Naive thymus-derived CD4-positive, alpha-beta T cell (primary cell): ENCODE measurements around the gene DIAPH1. TPM values are rescaled to one million over a fixed set of nuclear protein-coding genes. Genes with fewer than 3 reads are reported as not detected.

Experiments used
- ATAC-seq: fragments of 150-1000 bp; cut with Tn5 transposase; 2 replicates; pipeline ENCODE4 v1.10.0; 2021; ENCODE audit warnings: mild to moderate bottlenecking, moderate library complexity
- CTCF ChIA-PET: fragments of 350-600 bp; sonication (Branson Sonifier 250); formaldehyde crosslinking; loops from one replicate; lab custom pipeline; 2021; ENCODE audit warnings: antibody characterized with exemption; lab: Charles Lee
- POLR2A ChIA-PET: fragments of 350-600 bp; sonication (Branson Sonifier 250); formaldehyde crosslinking; loops from one replicate; lab custom pipeline; 2021; ENCODE audit warnings: antibody characterized with exemption, inconsistent platforms; lab: Charles Lee
- DNase-seq, 9 donors: peaks; one replicate each; pipeline versions ENCODE4 v3.0.0 to v3.0.0-alpha.2; 2020 to 2022; ENCODE audit warnings: mixed read lengths in 1 of 9
- H3K27ac ChIP-seq: one replicate; pipeline ENCODE4 v1.7.0; 2013; ENCODE audit warnings: mild to moderate bottlenecking, low read depth, low read length, moderate library complexity
- H3K27me3 ChIP-seq, 2 donors: one replicate each; pipeline ENCODE4 v1.7.0; 2013; ENCODE audit warnings: low read length in 2 of 2, mild to moderate bottlenecking in 2 of 2, moderate library complexity in 2 of 2; ENCODE audit not compliant: control insufficient read depth in 2 of 2, insufficient read depth in 2 of 2
- H3K36me3 ChIP-seq, 3 experiments: 1 replicate in 2 of 3; 2 replicates in 1 of 3; pipeline ENCODE4 v1.7.0; 2013; ENCODE audit warnings: low read length in 3 of 3, mild to moderate bottlenecking in 3 of 3, moderate library complexity in 1 of 3; ENCODE audit not compliant: insufficient read depth in 3 of 3, control insufficient read depth in 2 of 3
- H3K4me1 ChIP-seq, 2 donors: one replicate each; pipeline ENCODE4 v1.7.0; 2013; ENCODE audit warnings: low read length in 2 of 2, mild to moderate bottlenecking in 2 of 2, moderate library complexity in 1 of 2; ENCODE audit not compliant: control insufficient read depth in 2 of 2, insufficient read depth in 2 of 2
- H3K4me3 ChIP-seq: 2 replicates; pipeline ENCODE4 v1.7.0; 2013; ENCODE audit warnings: mild to moderate bottlenecking, low read length
- H3K9me3 ChIP-seq, 3 experiments: 1 replicate in 2 of 3; 2 replicates in 1 of 3; pipeline ENCODE4 v1.7.0; 2013; ENCODE audit warnings: low read length in 3 of 3; ENCODE audit not compliant: control insufficient read depth in 2 of 3
- H3K27ac Mint-ChIP-seq, 9 donors: one replicate each; pipeline ENCODE4 v1.8.0; 2020 to 2022; ENCODE audit warnings: mixed read lengths in 9 of 9, mild to moderate bottlenecking in 8 of 9, moderate library complexity in 5 of 9, inconsistent platforms in 2 of 9
- H3K27me3 Mint-ChIP-seq, 5 donors: one replicate each; pipeline ENCODE4 v1.8.0; 2021 to 2022; ENCODE audit warnings: mixed read lengths in 5 of 5, mild to moderate bottlenecking in 1 of 5
- H3K36me3 Mint-ChIP-seq, 5 donors: one replicate each; pipeline ENCODE4 v1.8.0; 2020 to 2022; ENCODE audit warnings: mixed read lengths in 5 of 5, mild to moderate bottlenecking in 3 of 5, inconsistent platforms in 1 of 5
- H3K4me1 Mint-ChIP-seq, 7 donors: one replicate each; pipeline ENCODE4 v1.8.0; 2020 to 2022; ENCODE audit warnings: mixed read lengths in 7 of 7, mild to moderate bottlenecking in 3 of 7, inconsistent platforms in 1 of 7
- H3K4me3 Mint-ChIP-seq, 10 donors: one replicate each; pipeline ENCODE4 v1.8.0; 2020 to 2022; ENCODE audit warnings: mild to moderate bottlenecking in 10 of 10, mixed read lengths in 10 of 10, moderate library complexity in 6 of 10, inconsistent platforms in 2 of 10
- H3K9me3 Mint-ChIP-seq, 11 donors: one replicate each; pipeline ENCODE4 v1.8.0; 2020 to 2022; ENCODE audit warnings: mixed read lengths in 11 of 11, mild to moderate bottlenecking in 4 of 11, inconsistent platforms in 1 of 11, moderate library complexity in 1 of 11
- intact Hi-C, 2 donors: fragments of 100-400 bp; cut with micrococcal nuclease; formaldehyde crosslinking; loops; one replicate each; pipeline ENCODE4 v1.15.1; 2023
- polyA plus RNA-seq, 2 donors: library from polyadenylated mRNA; unstranded; fragments of 300-500 nt; fragmentation: Illumina TruSeq; gene quantifications; one replicate each; pipeline ENCODE4 v1.2.3, GENCODE V29; 2021
- total RNA-seq, 6 experiments: library from RNA in 5 of 6; stranded (reverse) in 5 of 6; gene quantifications; 1 replicate in 5 of 6; 2 replicates in 1 of 6; pipeline ENCODE4 v1.2.3 and lab custom pipeline; 2021 to 2026

The DIAPH1 gene
- total and polyA plus RNA-seq, 7 experiments from 2014 or later = 89.7 to 278 (median 172) TPM

- DNase-seq (no peak), ATAC-seq (no peak)
- H3K9me3 Mint-ChIP-seq = no peaks in the 10 kb centered on the region
- Histone ChIP-seq H3K27me3 (no peaks in the 10 kb centered on the region), H3K9me3 (no peaks in the 10 kb centered on the region), H3K4me1 (peaks cover 0 to under 1% of the 10 kb centered on the region in 2 donors), H3K4me3 (no peak overlapping the region), H3K27ac (no peak overlapping the region), H3K36me3 (no peaks in the 10 kb centered on the region)
- POLR2A ChIA-PET = no interaction called here
- peaks cover 9 to 14% (median 10%) of the 10 kb centered on the region in 7 donors for H3K4me1 Mint-ChIP-seq
- peaks cover 0 to 3% (median 0%) of the 10 kb centered on the region in 5 donors for H3K36me3 Mint-ChIP-seq
- no peak overlapping the region for H3K27ac Mint-ChIP-seq
- H3K27me3 Mint-ChIP-seq = peaks cover 0 to 7% (median 0%) of the 10 kb centered on the region in 5 donors
- no peak overlapping the region for H3K4me3 Mint-ChIP-seq
- intact Hi-C loops = no loop called here
- CTCF ChIA-PET = interaction anchor here (0.9 to 2.9 kb wide), 2 partner anchors 16 to 88 kb away, joined by 3 to 9 read pairs; partner anchors contain the start of gene PCDHGA11
Observed at GRCh38 chr5:141508440-141508797, 110.4 kb downstream of the DIAPH1 start.

- no peak for ATAC-seq
- ChIA-PET CTCF (interaction anchor here (0.5 to 2.9 kb wide), 3 partner anchors 17 to 336 kb away, joined by 3 to 9 read pairs (median 3); partner anchors contain the start of gene PCDHGA11), POLR2A (no interaction called here)
- Histone ChIP-seq H3K36me3 (no peaks in the 10 kb centered on the region), H3K4me3 (no peak overlapping the region), H3K9me3 (no peaks in the 10 kb centered on the region), H3K27me3 (no peaks in the 10 kb centered on the region), H3K4me1 (no peaks in the 10 kb centered on the region), H3K27ac (no peak overlapping the region)
- DNase-seq = no peak
- Mint-ChIP-seq H3K9me3 (no peaks in the 10 kb centered on the region), H3K27ac (no peak overlapping the region), H3K36me3 (no peaks in the 10 kb centered on the region), H3K4me1 (peaks cover 3 to 9% (median 3%) of the 10 kb centered on the region in 7 donors), H3K27me3 (peaks cover 0 to 7% (median 0%) of the 10 kb centered on the region in 5 donors), H3K4me3 (no peak overlapping the region)
- intact Hi-C loops = no loop called here
Observed at GRCh38 chr5:141507387-141508091, 111.3 kb downstream of the DIAPH1 start.

GRCh38 chr5:141506381-141507155 is 112.2 kb downstream of the DIAPH1 start:
- no peaks in the 10 kb centered on the region for H3K9me3 Mint-ChIP-seq
- Histone ChIP-seq H3K9me3 (no peaks in the 10 kb centered on the region), H3K36me3 (no peaks in the 10 kb centered on the region), H3K4me1 (no peaks in the 10 kb centered on the region), H3K27ac (no peak overlapping the region), H3K4me3 (no peak overlapping the region), H3K27me3 (no peaks in the 10 kb centered on the region)
- H3K27ac Mint-ChIP-seq = no peak overlapping the region
- intact Hi-C loops = no loop called here
- no peak for ATAC-seq
- peaks cover 0 to 12% (median 4%) of the 10 kb centered on the region in 5 donors for H3K27me3 Mint-ChIP-seq
- H3K4me1 Mint-ChIP-seq = peaks cover 0 to 5% (median 2%) of the 10 kb centered on the region in 7 donors
- ChIA-PET CTCF (no interaction called here), POLR2A (no interaction called here)
- no peak overlapping the region for H3K4me3 Mint-ChIP-seq
- no peak for DNase-seq
- no peaks in the 10 kb centered on the region for H3K36me3 Mint-ChIP-seq

GRCh38 chr5:141504216-141504615 is 114.6 kb downstream of the DIAPH1 start:
- no peak for DNase-seq
- no peaks in the 10 kb centered on the region for H3K27me3 ChIP-seq
- no peak overlapping the region for H3K27ac ChIP-seq
- intact Hi-C loops = no loop called here
- ChIA-PET CTCF (no interaction called here), POLR2A (no interaction called here)
- no peaks in the 10 kb centered on the region for H3K36me3 ChIP-seq
- no peak overlapping the region for H3K4me3 ChIP-seq
- peaks cover 0 to 2% (median 0%) of the 10 kb centered on the region in 11 donors for H3K9me3 Mint-ChIP-seq
- H3K9me3 ChIP-seq = no peaks in the 10 kb centered on the region
- no peaks in the 10 kb centered on the region for H3K4me1 ChIP-seq
- peaks cover 0 to 4% (median 0%) of the 10 kb centered on the region in 7 donors for H3K4me1 Mint-ChIP-seq
- no peak for ATAC-seq
- H3K27me3 Mint-ChIP-seq = peaks cover 0 to 13% (median 4%) of the 10 kb centered on the region in 5 donors
- H3K4me3 Mint-ChIP-seq = no peak overlapping the region
- no peaks in the 10 kb centered on the region for H3K36me3 Mint-ChIP-seq
- H3K27ac Mint-ChIP-seq = no peak overlapping the region

GRCh38 chr5:141503681-141504080 is 115.1 kb downstream of the DIAPH1 start:
- no peaks in the 10 kb centered on the region for H3K4me1 Mint-ChIP-seq
- Histone ChIP-seq H3K36me3 (no peaks in the 10 kb centered on the region), H3K4me1 (no peaks in the 10 kb centered on the region), H3K9me3 (no peaks in the 10 kb centered on the region), H3K27ac (no peak overlapping the region), H3K4me3 (no peak overlapping the region), H3K27me3 (no peaks in the 10 kb centered on the region)
- no peaks in the 10 kb centered on the region for H3K36me3 Mint-ChIP-seq
- peaks cover 0 to 16% (median 4%) of the 10 kb centered on the region in 5 donors for H3K27me3 Mint-ChIP-seq
- DNase-seq (no peak), ATAC-seq (no peak)
- ChIA-PET POLR2A (no interaction called here), CTCF (no interaction called here)
- peaks cover 0 to 2% (median 0%) of the 10 kb centered on the region in 11 donors for H3K9me3 Mint-ChIP-seq
- H3K27ac Mint-ChIP-seq = no peak overlapping the region
- intact Hi-C loops = no loop called here
- H3K4me3 Mint-ChIP-seq = no peak overlapping the region

- Histone ChIP-seq H3K27me3 (no peaks in the 10 kb centered on the region), H3K27ac (no peak overlapping the region), H3K4me3 (no peak overlapping the region), H3K4me1 (no peaks in the 10 kb centered on the region), H3K9me3 (no peaks in the 10 kb centered on the region), H3K36me3 (no peaks in the 10 kb centered on the region)
- Mint-ChIP-seq H3K27me3 (peaks cover 3 to 27% (median 15%) of the 10 kb centered on the region in 5 donors), H3K4me3 (no peak overlapping the region), H3K4me1 (no peaks in the 10 kb centered on the region), H3K36me3 (no peaks in the 10 kb centered on the region), H3K27ac (no peak overlapping the region), H3K9me3 (peaks cover 0 to 2% (median 0%) of the 10 kb centered on the region in 11 donors)
- ATAC-seq (no peak), DNase-seq (no peak)
- ChIA-PET CTCF (interaction anchor here (1.5 kb wide), 1 partner anchor 10 kb away, joined by 3 read pairs; no protein-coding TSS in a partner anchor), POLR2A (no interaction called here)
- intact Hi-C loops = no loop called here
Observed at GRCh38 chr5:141501761-141502160, 117.0 kb downstream of the DIAPH1 start.
